KOPT-K1 (cell line): ENCODE measurements around the gene GLB1L.
"Not testable (repeated sequence)": the region's sequence is repeated elsewhere in the genome, so short reads cannot be mapped to it uniquely, and the experiment has no call there.

ENCODE experiments used
- H3K27ac ChIP-seq: fragments of 200-600 bp; sonication (generic); 2 replicates; pipeline ENCODE4 v1.5.1; 2016; ENCODE audit warnings: antibody characterized with exemption, mild to moderate bottlenecking, low read depth, low read length; ENCODE audit not compliant: poor library complexity, severe bottlenecking
- H3K36me3 ChIP-seq: fragments of 200-600 bp; sonication (generic); 2 replicates; pipeline ENCODE4 v1.5.1; 2017; ENCODE audit warnings: antibody characterized with exemption, mild to moderate bottlenecking, low read length, moderate library complexity; ENCODE audit not compliant: insufficient read depth
- H3K9me3 ChIP-seq: fragments of 200-600 bp; sonication (generic); 2 replicates; pipeline ENCODE4 v1.5.1; 2017; ENCODE audit warnings: antibody characterized with exemption, low read length, mild to moderate bottlenecking; ENCODE audit not compliant: insufficient read depth, poor library complexity, severe bottlenecking

GLB1L gene

DNA sequence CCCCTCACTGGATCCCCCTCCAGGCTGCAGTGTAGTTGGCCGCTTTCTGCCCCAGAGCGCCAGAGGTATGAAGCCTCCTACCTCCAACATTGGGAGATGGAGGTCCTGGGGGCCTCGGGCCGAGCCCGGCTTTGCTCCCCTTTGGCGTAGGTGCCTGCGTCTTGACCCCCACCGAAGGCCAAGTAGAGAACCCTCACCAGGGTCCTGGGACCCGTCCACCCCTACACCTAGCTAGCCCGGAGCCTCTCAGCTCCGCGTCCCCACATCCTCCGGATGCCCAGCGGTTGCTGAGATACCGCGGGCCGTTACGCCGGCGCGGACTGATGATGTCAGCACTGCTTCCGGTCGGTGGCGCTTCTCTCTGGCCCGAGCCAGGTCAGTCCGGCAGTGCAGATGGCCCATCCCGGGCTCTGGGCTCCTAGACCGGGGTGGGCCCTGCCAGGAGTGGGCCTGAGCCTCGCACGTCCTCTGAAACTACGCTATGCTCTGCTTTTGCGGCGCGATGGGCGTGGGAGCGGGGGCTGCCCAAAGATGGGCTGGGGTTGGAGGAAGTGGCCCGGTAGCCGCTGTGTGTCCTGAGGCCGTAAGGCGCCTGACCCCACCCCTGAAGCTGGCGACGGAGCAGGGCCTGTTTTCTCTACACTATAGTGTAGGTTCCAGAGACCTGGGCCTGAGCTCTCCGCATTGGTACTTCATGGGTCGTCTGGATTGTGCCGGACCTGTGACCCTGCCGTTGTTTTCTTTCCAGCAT is at the start of gene GLB1L, which contains the start of gene STK16:
Gene GLB1L (minus strand): TSS at position 297 of the 751 bp plus-strand sequence. CDS start 1,871 bp downstream, outside the sequence.
Gene STK16 (plus strand): TSS at position 332 of the 751 bp plus-strand sequence. CDS start 521 bp downstream, outside the sequence.
- Histone ChIP-seq H3K36me3 (no peaks in the 10 kb centered on the region), H3K9me3 (no peaks in the 10 kb centered on the region), H3K27ac (peak within 1 kb of the TSS; percentile 88)

- Histone ChIP-seq H3K9me3 (no peaks in the 10 kb centered on the region), H3K27ac (no peak overlapping the region), H3K36me3 (no peaks in the 10 kb centered on the region)
Observed at GRCh38 chr2:219294356-219295351, 49.4 kb upstream of the GLB1L start.

- H3K36me3 ChIP-seq, result no peaks in the 10 kb centered on the region
- H3K9me3 ChIP-seq, result no peaks in the 10 kb centered on the region
- H3K27ac ChIP-seq, result no peak overlapping the region
Observed at GRCh38 chr2:219293736-219294231, 48.5 kb upstream of the GLB1L start.

- H3K9me3 ChIP-seq, result no peaks in the 10 kb centered on the region
- no peak overlapping the region for H3K27ac ChIP-seq
- no peaks in the 10 kb centered on the region for H3K36me3 ChIP-seq
Observed at GRCh38 chr2:219292616-219293015, 47.4 kb upstream of the GLB1L start.

DNA sequence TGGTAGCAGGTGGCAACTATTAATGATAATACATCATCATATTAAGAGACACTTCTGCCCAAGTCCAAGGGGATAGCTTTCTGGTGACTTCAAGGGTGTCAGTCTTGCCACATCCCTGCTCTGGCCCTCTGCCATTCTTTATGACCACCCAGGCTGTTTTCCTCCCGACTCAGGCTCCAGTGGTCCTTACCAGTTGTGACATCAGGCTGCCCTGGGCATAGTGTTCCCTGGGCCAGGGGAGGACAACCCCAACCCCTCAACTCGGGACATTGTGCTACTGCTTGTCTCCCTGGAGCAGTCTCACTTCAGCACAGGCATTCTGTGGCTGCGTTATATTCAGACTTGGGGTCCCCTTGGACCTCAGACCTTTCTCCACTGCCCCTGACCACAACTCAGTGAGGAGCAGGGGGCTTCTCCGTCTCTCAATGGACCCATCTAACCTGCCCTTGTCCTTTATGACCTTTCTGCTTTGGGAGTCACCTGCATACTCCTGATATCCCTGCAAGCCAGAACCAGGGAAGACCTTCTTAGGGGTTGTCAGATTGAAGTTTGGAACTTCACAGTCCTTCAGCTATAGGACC is 46.8 kb upstream of the GLB1L start:
- Histone ChIP-seq H3K36me3 (no peaks in the 10 kb centered on the region), H3K9me3 (no peaks in the 10 kb centered on the region), H3K27ac (no peak overlapping the region)

- no peak overlapping the region for H3K27ac ChIP-seq
- no peaks in the 10 kb centered on the region for H3K9me3 ChIP-seq
- H3K36me3 ChIP-seq, result no peaks in the 10 kb centered on the region
Observed at GRCh38 chr2:219291394-219291793, 46.1 kb upstream of the GLB1L start.

GRCh38 chr2:219290381-219291171 is 45.3 kb upstream of the GLB1L start:
- H3K9me3 ChIP-seq, result no peaks in the 10 kb centered on the region
- no peak overlapping the region for H3K27ac ChIP-seq
- H3K36me3 ChIP-seq, result no peaks in the 10 kb centered on the region

DNA sequence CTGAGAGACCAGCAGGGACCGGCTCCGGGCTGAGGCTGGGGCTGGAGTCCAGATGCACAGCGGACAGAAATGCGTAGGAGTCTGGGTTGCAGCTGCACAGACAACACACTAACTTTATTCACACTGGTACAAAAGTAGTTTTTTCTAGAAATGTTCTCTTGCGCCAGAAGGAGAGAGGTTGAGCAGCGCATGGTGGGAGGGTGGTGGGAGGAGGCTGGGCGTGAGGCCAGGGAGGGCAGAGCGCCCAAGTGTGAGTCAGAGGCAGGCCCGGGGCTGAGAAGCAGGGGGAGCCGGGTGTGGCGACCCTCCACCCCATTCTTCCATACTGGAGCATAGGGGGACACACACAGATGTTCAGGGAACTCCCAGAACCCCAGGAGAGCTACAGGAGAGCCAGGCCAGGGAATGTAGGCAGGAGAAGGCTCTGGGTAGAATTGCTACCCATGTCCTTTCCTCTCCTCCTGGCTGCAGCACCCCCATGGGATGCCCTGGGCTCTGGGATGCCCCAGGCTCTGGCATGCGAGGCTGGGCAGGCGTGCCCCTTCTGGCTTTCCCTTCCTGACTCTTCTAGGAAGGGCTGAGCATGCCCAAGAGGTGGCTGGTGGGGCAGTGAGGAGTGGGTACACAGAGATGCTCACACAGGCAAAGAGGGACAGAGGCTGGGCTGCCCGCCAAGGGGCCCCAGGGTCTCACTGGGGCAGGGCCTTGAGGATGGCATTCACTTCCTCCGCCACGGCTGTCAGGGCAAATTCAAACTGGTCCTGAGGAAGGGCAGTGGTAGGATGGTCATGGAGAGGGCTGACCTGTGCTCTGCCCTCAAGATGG is 44.5 kb upstream of the GLB1L start:
- H3K27ac ChIP-seq, result no peak overlapping the region
- no peaks in the 10 kb centered on the region for H3K9me3 ChIP-seq
- no peaks in the 10 kb centered on the region; the same call in 1 of the 2 replicates for H3K36me3 ChIP-seq

- Histone ChIP-seq H3K27ac (no peak overlapping the region), H3K36me3 (no peaks in the 10 kb centered on the region; the same call in 1 of the 2 replicates), H3K9me3 (no peaks in the 10 kb centered on the region)
Observed at GRCh38 chr2:219289195-219289536, 43.9 kb upstream of the GLB1L start.

DNA sequence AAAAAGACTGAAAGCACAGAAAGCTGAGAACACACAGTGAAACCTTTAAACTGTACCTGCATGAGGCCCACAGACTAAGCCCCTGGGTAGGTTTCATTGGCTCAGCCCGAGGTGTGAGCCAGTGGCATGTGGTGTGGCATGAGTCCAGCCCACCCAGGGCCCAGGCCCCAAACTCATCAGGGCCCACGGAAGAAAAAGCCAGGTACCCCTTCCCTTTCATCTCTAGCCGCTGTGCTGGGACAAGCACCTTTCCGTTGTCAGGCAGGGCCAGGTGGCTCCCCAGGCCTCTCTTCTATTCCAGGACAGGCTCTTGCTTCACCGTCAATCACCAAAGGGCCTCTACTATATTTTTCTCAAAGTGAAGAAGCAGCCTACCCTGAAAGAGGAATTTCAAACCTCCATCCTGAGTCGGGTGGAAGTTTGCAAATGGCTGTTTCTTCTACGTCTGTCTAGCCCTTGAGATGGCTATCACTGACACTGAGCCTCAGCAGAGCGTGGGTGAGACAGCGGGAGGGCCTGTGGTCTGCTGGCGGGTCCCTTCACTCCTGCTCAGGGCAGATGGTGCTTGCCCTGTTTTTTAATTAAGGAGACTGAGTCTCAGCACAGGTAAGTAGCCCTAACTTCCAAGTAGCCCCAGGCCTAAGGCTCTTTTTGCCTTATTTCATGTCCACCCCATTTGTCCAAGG is 42.5 kb upstream of the GLB1L start:
- Histone ChIP-seq H3K9me3 (no peaks in the 10 kb centered on the region), H3K36me3 (no peaks in the 10 kb centered on the region; the same call in 1 of the 2 replicates), H3K27ac (no peak overlapping the region)

DNA sequence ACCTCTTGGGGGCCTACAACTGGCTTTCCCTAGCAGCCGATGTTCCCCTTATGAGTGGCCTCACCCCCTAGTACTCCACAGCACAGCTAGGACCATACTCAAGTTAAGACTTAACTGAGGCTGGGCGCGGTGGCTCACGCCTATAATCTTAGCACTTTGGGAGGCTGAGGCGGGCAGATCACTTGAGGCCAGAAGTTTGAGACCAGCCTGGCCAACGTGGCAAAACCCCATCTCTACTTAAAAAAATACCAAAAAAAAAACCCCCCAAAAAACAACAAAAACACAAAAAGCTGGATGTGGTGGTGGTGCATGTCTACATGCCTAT is 41.8 kb upstream of the GLB1L start:
- H3K9me3 ChIP-seq, H3K27ac ChIP-seq, H3K36me3 ChIP-seq: not testable (repeated sequence)

- H3K9me3 ChIP-seq, result no peaks in the 10 kb centered on the region
- no peak overlapping the region for H3K27ac ChIP-seq
- no peaks in the 10 kb centered on the region; the same call in 1 of the 2 replicates for H3K36me3 ChIP-seq
Observed at GRCh38 chr2:219286436-219287115, 41.3 kb upstream of the GLB1L start.

GRCh38 chr2:219285894-219286425 is 40.7 kb upstream of the GLB1L start:
- H3K27ac ChIP-seq, result no peak overlapping the region
- H3K36me3 ChIP-seq, result no peaks in the 10 kb centered on the region; the same call in 1 of the 2 replicates
- H3K9me3 ChIP-seq, result no peaks in the 10 kb centered on the region
